OCI-LY7 (cell line): ENCODE measurements around the gene SLC5A11. TPM values are rescaled to one million over a fixed set of nuclear protein-coding genes. Genes with fewer than 3 reads are reported as not detected.

Experiments used
- BruUV-seq: library from RNA; stranded (reverse); fragments of 400-500 nt; replicated peaks from 2 replicates; lab custom pipeline; 2021; lab: Mats Ljungman, UMichigan
- CTCF ChIA-PET: fragments of 300-600 bp; sonication (Branson Sonifier 250); formaldehyde crosslinking; loops from one replicate; lab custom pipeline; 2022; ENCODE audit warnings: antibody characterized with exemption; ENCODE audit not compliant: unreplicated experiment; lab: Charles Lee
- POLR2A ChIA-PET: fragments of 300-600 bp; sonication (Branson Sonifier 250); formaldehyde crosslinking; loops from one replicate; lab custom pipeline; 2022; ENCODE audit warnings: antibody characterized with exemption; lab: Charles Lee
- DNase-seq: peaks from one replicate; pipeline ENCODE4 v3.0.0-alpha.2; 2015; ENCODE audit warnings: low spot score
- H2AFZ ChIP-seq: fragments of 200-600 bp; sonication (generic), shearing (Covaris generic); 2 replicates; pipeline ENCODE4 v1.6.1; 2014; ENCODE audit warnings: mild to moderate bottlenecking, antibody characterized with exemption, low read length, moderate library complexity
- H3K27ac ChIP-seq: fragments of 200-600 bp; sonication (generic); 2 replicates; pipeline ENCODE4 v1.5.1; 2014; ENCODE audit warnings: mixed run types, low read depth, mild to moderate bottlenecking, moderate library complexity, low read length, inconsistent platforms; ENCODE audit not compliant: poor library complexity, severe bottlenecking
- H3K36me3 ChIP-seq: fragments of 200-600 bp; sonication (generic); 2 replicates; pipeline ENCODE4 v1.6.1; 2014; ENCODE audit warnings: mild to moderate bottlenecking, antibody characterized with exemption, low read length, moderate library complexity, mixed read lengths; ENCODE audit not compliant: insufficient read depth
- H3K4me1 ChIP-seq: fragments of 200-600 bp; sonication (generic); 2 replicates; pipeline ENCODE4 v1.5.1; 2014; ENCODE audit warnings: mild to moderate bottlenecking, low read length; ENCODE audit not compliant: insufficient read depth, poor library complexity, severe bottlenecking
- H3K4me2 ChIP-seq: fragments of 200-600 bp; sonication (generic); 2 replicates; pipeline ENCODE4 v1.6.1; 2014; ENCODE audit warnings: mild to moderate bottlenecking, low read length
- H3K4me3 ChIP-seq: fragments of 200-600 bp; sonication (generic); 2 replicates; pipeline ENCODE4 v1.5.1; 2014; ENCODE audit warnings: mild to moderate bottlenecking, low read depth, low read length; ENCODE audit not compliant: poor library complexity, severe bottlenecking
- H3K79me2 ChIP-seq: fragments of 200-600 bp; sonication (generic); 2 replicates; pipeline ENCODE4 v1.6.1; 2016; ENCODE audit warnings: low read depth, mild to moderate bottlenecking, low read length, moderate library complexity, mixed read lengths; ENCODE audit not compliant: insufficient read depth
- H3K9me2 ChIP-seq: fragments of 200-600 bp; sonication (generic); 2 replicates; pipeline ENCODE4 v1.6.1; 2016; ENCODE audit warnings: mild to moderate bottlenecking, low read length, mixed read lengths; ENCODE audit not compliant: insufficient read depth
- H3K9me3 ChIP-seq: fragments of 200-600 bp; sonication (generic); 2 replicates; pipeline ENCODE4 v1.6.1; 2014; ENCODE audit warnings: mild to moderate bottlenecking, mixed run types, low read length, mixed read lengths
- H4K20me1 ChIP-seq: fragments of 200-600 bp; sonication (generic); 2 replicates; pipeline ENCODE4 v1.6.1; 2014; ENCODE audit warnings: mild to moderate bottlenecking, antibody characterized with exemption, low read length, moderate library complexity, mixed read lengths; ENCODE audit not compliant: insufficient read depth
- EZH2phosphoT487 ChIP-seq: fragments of 200-600 bp; sonication (generic); IDR thresholded peaks from 2 replicates; pipeline ENCODE4 v1.6.1; 2018; ENCODE audit warnings: low read depth, borderline replicate concordance, mild to moderate bottlenecking, mixed run types, antibody characterized with exemption, low read length, moderate library complexity, mixed read lengths
- intact Hi-C: fragments of 100-400 bp; cut with micrococcal nuclease; formaldehyde crosslinking; loops from one replicate; pipeline ENCODE4 v1.10.0; 2022; ENCODE audit not compliant: unreplicated experiment
- total RNA-seq, 2 experiments: library from RNA; depleted of rRNA in 1 of 2; stranded (reverse); fragments of >200 nt in 1 of 2; shearing (Covaris generic) in 1 of 2; gene quantifications; 2 replicates each; pipeline ENCODE4 v1.2.3, GENCODE V29; 2014 to 2022
- TF ChIP-seq, protein P1 (sequence below): fragments of 200-600 bp; sonication (generic); conservative IDR thresholded peaks from 2 replicates; pipeline ENCODE4 v1.5.1; 2014; ENCODE audit warnings: mild to moderate bottlenecking, antibody characterized with exemption, low read length, moderate library complexity, mixed read lengths

The SLC5A11 gene
- total RNA-seq, 2 experiments from 2014 or later, result 1.0 TPM

DNA sequence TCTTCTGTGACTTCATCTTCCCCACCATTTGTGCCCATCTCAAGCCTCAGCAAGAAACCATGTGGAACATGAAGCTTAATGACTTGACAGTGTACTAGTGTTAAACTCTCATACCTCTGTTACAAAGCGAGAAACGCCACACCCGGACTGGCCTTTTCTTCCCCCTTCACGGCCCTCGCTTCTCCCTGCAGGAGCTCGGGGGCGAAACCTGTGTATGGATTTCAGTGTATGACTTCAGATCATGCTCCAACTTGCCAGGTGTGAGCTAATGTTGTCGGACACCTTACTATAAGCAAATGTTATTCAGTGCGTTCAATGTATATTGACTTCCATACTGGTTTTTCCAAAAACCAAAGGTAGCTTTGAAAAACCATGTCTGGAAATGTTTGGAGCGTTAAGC, 20.1 kb upstream of the SLC5A11 start:
- Histone ChIP-seq H3K9me3 (no peaks in the 10 kb centered on the region), H4K20me1 (no peaks in the 10 kb centered on the region), H2AFZ (no peak overlapping the region), H3K9me2 (no peaks in the 10 kb centered on the region), H3K36me3 (peaks cover 77% of the 10 kb centered on the region), H3K4me1 (no peaks in the 10 kb centered on the region), H3K27ac (no peak overlapping the region), H3K4me3 (no peak overlapping the region), H3K4me2 (no peak overlapping the region), H3K79me2 (no peaks in the 10 kb centered on the region)
- ChIA-PET POLR2A (interaction anchor here (0.6 kb wide), 2 partner anchors 368 to 1001 kb away, joined by 3 to 4 read pairs; no protein-coding TSS in a partner anchor), CTCF (no interaction called here)
- BruUV-seq, result no TSS peak
- intact Hi-C loops, result no loop called here
- no peak for DNase-seq
- TF ChIP-seq, protein P1, sequence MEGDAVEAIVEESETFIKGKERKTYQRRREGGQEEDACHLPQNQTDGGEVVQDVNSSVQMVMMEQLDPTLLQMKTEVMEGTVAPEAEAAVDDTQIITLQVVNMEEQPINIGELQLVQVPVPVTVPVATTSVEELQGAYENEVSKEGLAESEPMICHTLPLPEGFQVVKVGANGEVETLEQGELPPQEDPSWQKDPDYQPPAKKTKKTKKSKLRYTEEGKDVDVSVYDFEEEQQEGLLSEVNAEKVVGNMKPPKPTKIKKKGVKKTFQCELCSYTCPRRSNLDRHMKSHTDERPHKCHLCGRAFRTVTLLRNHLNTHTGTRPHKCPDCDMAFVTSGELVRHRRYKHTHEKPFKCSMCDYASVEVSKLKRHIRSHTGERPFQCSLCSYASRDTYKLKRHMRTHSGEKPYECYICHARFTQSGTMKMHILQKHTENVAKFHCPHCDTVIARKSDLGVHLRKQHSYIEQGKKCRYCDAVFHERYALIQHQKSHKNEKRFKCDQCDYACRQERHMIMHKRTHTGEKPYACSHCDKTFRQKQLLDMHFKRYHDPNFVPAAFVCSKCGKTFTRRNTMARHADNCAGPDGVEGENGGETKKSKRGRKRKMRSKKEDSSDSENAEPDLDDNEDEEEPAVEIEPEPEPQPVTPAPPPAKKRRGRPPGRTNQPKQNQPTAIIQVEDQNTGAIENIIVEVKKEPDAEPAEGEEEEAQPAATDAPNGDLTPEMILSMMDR, result no peak
- no peak for TF ChIP-seq EZH2phosphoT487

- no peak for DNase-seq
- Histone ChIP-seq H3K9me2 (no peaks in the 10 kb centered on the region), H3K9me3 (no peaks in the 10 kb centered on the region), H3K4me2 (no peak overlapping the region), H3K79me2 (no peaks in the 10 kb centered on the region), H3K27ac (no peak overlapping the region), H4K20me1 (no peaks in the 10 kb centered on the region), H3K4me3 (no peak overlapping the region), H2AFZ (no peak overlapping the region), H3K4me1 (no peaks in the 10 kb centered on the region), H3K36me3 (peaks cover 73% of the 10 kb centered on the region)
- no peak for TF ChIP-seq EZH2phosphoT487
- TF ChIP-seq, protein P1, result no peak
- intact Hi-C loops, result no loop called here
- ChIA-PET CTCF (no interaction called here), POLR2A (interaction anchor here (0.6 kb wide), 3 partner anchors 223 to 1002 kb away, joined by 3 to 8 read pairs (median 3); no protein-coding TSS in a partner anchor)
- BruUV-seq, result no TSS peak
Observed at GRCh38 chr16:24826096-24826690, 19.6 kb upstream of the SLC5A11 start.
